Measurements from ENCODE around the gene ATXN1.

The ATXN1 gene

DNA sequence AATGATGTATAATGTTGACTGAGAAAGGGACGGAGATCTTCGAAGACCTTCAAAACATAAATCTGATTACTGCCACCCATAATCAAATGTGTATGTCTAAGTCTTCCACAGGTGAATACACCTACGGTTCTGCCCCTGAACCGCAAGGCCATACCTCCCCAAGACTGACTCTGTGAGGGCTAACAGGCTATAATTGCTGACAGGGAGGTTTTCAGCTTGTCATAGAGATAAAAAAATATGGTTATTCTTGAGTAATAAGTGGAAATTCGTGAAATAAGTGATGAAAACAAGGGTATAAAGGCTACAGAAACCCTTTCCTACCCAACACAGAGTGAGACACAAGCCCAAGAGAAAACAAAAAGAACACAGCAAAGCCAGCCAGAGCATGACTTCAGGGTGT is 188.9 kb downstream of the ATXN1 start:
- H3K4me1 ChIP-seq (ENCODE audit: low read depth, poor library complexity, severe bottlenecking): no peaks in the 10 kb centered on the region
- no peaks in the 10 kb centered on the region for H3K36me3 ChIP-seq (ENCODE audit: insufficient read depth)
- no peaks in the 10 kb centered on the region for H4K20me1 ChIP-seq (ENCODE audit: insufficient read depth)
- no peaks in the 10 kb centered on the region for H3K79me2 ChIP-seq (ENCODE audit: insufficient read depth, low read depth)
- no peak overlapping the region for H3K4me2 ChIP-seq
- H3K27me3 ChIP-seq (ENCODE audit: insufficient read depth, low read depth): no peaks in the 10 kb centered on the region
- no peak overlapping the region for H3K9ac ChIP-seq
- TF ChIP-seq, protein P1, sequence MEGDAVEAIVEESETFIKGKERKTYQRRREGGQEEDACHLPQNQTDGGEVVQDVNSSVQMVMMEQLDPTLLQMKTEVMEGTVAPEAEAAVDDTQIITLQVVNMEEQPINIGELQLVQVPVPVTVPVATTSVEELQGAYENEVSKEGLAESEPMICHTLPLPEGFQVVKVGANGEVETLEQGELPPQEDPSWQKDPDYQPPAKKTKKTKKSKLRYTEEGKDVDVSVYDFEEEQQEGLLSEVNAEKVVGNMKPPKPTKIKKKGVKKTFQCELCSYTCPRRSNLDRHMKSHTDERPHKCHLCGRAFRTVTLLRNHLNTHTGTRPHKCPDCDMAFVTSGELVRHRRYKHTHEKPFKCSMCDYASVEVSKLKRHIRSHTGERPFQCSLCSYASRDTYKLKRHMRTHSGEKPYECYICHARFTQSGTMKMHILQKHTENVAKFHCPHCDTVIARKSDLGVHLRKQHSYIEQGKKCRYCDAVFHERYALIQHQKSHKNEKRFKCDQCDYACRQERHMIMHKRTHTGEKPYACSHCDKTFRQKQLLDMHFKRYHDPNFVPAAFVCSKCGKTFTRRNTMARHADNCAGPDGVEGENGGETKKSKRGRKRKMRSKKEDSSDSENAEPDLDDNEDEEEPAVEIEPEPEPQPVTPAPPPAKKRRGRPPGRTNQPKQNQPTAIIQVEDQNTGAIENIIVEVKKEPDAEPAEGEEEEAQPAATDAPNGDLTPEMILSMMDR (conservative IDR thresholded peaks at IDR 0.05; ENCODE audit: low read depth, low read length): no peak
- no peak overlapping the region for H3K4me3 ChIP-seq (IDR thresholded peaks at IDR 0.05; ENCODE audit: insufficient read depth, low read depth, low read length)
- H2AFZ ChIP-seq (ENCODE audit: low read depth): no peak overlapping the region
- no peak overlapping the region for H3K27ac ChIP-seq

DNA sequence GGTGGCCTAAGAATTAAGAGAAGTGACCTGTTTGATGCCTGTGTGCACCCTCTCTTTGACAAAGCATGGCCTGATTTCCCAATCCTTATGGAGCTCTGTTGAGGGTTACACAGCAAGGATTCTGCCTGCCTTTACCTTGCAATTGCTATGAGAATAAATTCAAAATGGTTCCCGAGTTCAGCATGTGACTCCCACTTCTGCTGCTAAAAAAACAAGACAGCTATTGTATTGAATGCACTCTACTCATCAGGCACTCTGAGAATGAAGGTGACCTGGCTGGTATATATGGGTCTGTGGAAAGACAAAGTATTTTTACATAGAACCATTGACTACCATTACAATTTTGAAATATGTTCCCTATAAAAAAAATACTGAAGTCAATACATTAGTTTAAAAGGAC is 190.3 kb downstream of the ATXN1 start:
- H3K27ac ChIP-seq: no peak overlapping the region

DNA sequence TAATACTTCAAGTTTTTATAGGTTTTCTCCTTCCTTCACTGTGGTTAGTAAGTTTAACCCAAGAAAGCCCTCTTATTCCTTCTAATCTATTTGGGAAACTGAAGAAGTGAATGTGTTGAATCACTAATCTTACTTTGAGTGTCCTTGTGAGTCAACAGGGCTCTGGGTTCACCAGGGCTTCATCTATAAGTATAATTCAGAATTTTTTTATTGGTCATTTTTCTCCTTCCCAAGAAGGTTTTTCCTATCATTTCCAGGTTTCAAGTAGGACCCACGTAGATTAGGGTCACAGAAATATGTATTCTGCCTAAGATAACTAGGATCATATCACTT is 191.1 kb downstream of the ATXN1 start:
- Histone ChIP-seq H3K79me2 (ENCODE audit: insufficient read depth, low read depth) (no peaks in the 10 kb centered on the region), H3K4me1 (ENCODE audit: low read depth, poor library complexity, severe bottlenecking) (no peaks in the 10 kb centered on the region), H3K27ac (no peak overlapping the region), H3K4me3 (IDR thresholded peaks at IDR 0.05; ENCODE audit: insufficient read depth, low read depth, low read length) (no peak overlapping the region), H3K36me3 (ENCODE audit: insufficient read depth) (no peaks in the 10 kb centered on the region), H3K4me2 (no peak overlapping the region), H2AFZ (ENCODE audit: low read depth) (no peak overlapping the region), H3K27me3 (ENCODE audit: insufficient read depth, low read depth) (no peaks in the 10 kb centered on the region), H3K9ac (no peak overlapping the region), H4K20me1 (ENCODE audit: insufficient read depth) (no peaks in the 10 kb centered on the region)
- TF ChIP-seq, protein P1 (conservative IDR thresholded peaks at IDR 0.05; ENCODE audit: low read depth, low read length): no peak

More for the DNA sequence above, 190.3 kb downstream of the ATXN1 start:
- Histone ChIP-seq H3K27me3 (ENCODE audit: insufficient read depth, low read depth) (no peaks in the 10 kb centered on the region), H3K4me2 (no peak overlapping the region), H3K79me2 (ENCODE audit: insufficient read depth, low read depth) (no peaks in the 10 kb centered on the region), H3K36me3 (ENCODE audit: insufficient read depth) (no peaks in the 10 kb centered on the region), H4K20me1 (ENCODE audit: insufficient read depth) (no peaks in the 10 kb centered on the region), H2AFZ (ENCODE audit: low read depth) (no peak overlapping the region), H3K4me1 (ENCODE audit: low read depth, poor library complexity, severe bottlenecking) (no peaks in the 10 kb centered on the region), H3K9ac (no peak overlapping the region), H3K4me3 (IDR thresholded peaks at IDR 0.05; ENCODE audit: insufficient read depth, low read depth, low read length) (no peak overlapping the region)
- TF ChIP-seq, protein P1 (conservative IDR thresholded peaks at IDR 0.05; ENCODE audit: low read depth, low read length): no peak

DNA sequence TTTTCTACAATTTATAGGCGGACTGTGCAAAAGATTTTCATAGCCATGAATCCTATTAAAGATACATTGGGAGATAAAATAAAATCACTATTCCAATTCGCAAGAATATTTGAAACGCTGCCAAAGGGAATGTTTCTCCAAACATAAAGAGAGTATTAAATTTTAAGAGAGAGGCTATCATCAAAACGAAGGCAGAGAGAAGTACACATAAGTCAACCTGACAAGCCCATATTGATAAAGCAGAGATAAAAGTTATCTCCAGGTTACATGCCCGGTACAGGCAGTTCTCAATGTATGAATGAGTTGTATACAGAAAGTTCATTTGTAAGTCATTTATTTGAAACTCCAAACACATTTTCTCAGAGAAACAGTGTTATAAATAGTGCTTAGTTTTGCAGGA is 193.1 kb downstream of the ATXN1 start:
- Histone ChIP-seq H4K20me1 (ENCODE audit: insufficient read depth) (no peaks in the 10 kb centered on the region), H3K27ac (no peak overlapping the region), H3K4me3 (IDR thresholded peaks at IDR 0.05; ENCODE audit: insufficient read depth, low read depth, low read length) (no peak overlapping the region), H3K4me2 (no peak overlapping the region), H3K36me3 (ENCODE audit: insufficient read depth) (no peaks in the 10 kb centered on the region), H2AFZ (ENCODE audit: low read depth) (no peak overlapping the region), H3K4me1 (ENCODE audit: low read depth, poor library complexity, severe bottlenecking) (no peaks in the 10 kb centered on the region), H3K9ac (no peak overlapping the region), H3K27me3 (ENCODE audit: insufficient read depth, low read depth) (no peaks in the 10 kb centered on the region), H3K79me2 (ENCODE audit: insufficient read depth, low read depth) (no peaks in the 10 kb centered on the region)
- TF ChIP-seq, protein P1 (conservative IDR thresholded peaks at IDR 0.05; ENCODE audit: low read depth, low read length): no peak

DNA sequence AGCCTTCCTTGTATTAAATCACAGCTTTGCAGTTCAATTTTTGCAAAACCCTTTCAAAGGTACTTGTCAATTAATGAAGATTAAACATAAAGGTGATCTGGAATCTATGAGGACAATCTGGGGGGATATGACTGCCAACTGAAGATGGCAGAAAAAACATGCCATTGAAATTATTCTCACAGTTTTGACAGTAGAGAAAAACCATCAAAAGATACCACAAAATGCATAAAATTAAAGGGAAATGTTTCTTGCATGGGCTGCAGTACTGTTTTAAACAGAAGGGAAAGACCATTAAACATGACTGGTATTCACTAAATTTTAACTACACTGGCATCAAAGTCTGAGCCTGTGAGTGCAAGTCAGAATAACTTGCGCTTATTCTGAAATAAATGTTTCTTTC is 194.2 kb downstream of the ATXN1 start:
- H4K20me1 ChIP-seq (ENCODE audit: insufficient read depth): no peaks in the 10 kb centered on the region

More for the DNA sequence above, 194.2 kb downstream of the ATXN1 start:
- Histone ChIP-seq H2AFZ (ENCODE audit: low read depth) (no peak overlapping the region), H3K4me3 (IDR thresholded peaks at IDR 0.05; ENCODE audit: insufficient read depth, low read depth, low read length) (no peak overlapping the region), H3K27me3 (ENCODE audit: insufficient read depth, low read depth) (no peaks in the 10 kb centered on the region), H3K4me1 (ENCODE audit: low read depth, poor library complexity, severe bottlenecking) (no peaks in the 10 kb centered on the region), H3K27ac (no peak overlapping the region), H3K4me2 (no peak overlapping the region), H3K79me2 (ENCODE audit: insufficient read depth, low read depth) (no peaks in the 10 kb centered on the region), H3K36me3 (ENCODE audit: insufficient read depth) (no peaks in the 10 kb centered on the region), H3K9ac (no peak overlapping the region)
- TF ChIP-seq, protein P1 (conservative IDR thresholded peaks at IDR 0.05; ENCODE audit: low read depth, low read length): no peak

Data from KMS-11 (cell line).